Esophagus squamous epithelium (tissue), 5 donors: ENCODE data around the gene PTPN9. TPM values are rescaled to one million over a fixed set of nuclear protein-coding genes. Genes with fewer than 3 reads are reported as not detected.
"Not testable (repeated sequence)": the region's sequence is repeated elsewhere in the genome, so short reads cannot be mapped to it uniquely, and the experiment has no call there.

Experiments used
- DNase-seq: peaks from one replicate; lab custom pipeline; 2025; lab: John Stamatoyannopoulos, UW
- H3K27ac ChIP-seq, 4 donors: fragments of 200-600 bp; sonication (generic); one replicate each; pipeline ENCODE4 v1.5.1; 2016 to 2019; ENCODE audit warnings: mild to moderate bottlenecking in 1 of 4
- H3K27me3 ChIP-seq, 4 donors: fragments of 200-600 bp; sonication (generic); 1 replicate in 3 of 4; 2 replicates in 1 of 4; pipeline versions ENCODE4 v1.5.1 to v1.6.0; 2017 to 2021; ENCODE audit warnings: antibody characterized with exemption in 1 of 4
- H3K36me3 ChIP-seq, 3 donors: fragments of 200-600 bp; sonication (generic); one replicate each; pipeline ENCODE4 v1.5.1; 2016 to 2019
- H3K4me1 ChIP-seq, 3 donors: fragments of 200-600 bp; sonication (generic); one replicate each; pipeline ENCODE4 v1.5.1; 2017 to 2019
- H3K4me3 ChIP-seq, 4 donors: fragments of 200-600 bp; sonication (generic); 1 replicate in 3 of 4; 2 replicates in 1 of 4; pipeline ENCODE4 v1.5.1; 2016 to 2019; ENCODE audit warnings: mild to moderate bottlenecking in 2 of 4, moderate library complexity in 1 of 4
- H3K9me3 ChIP-seq, 3 donors: fragments of 200-600 bp; sonication (generic); one replicate each; pipeline ENCODE4 v1.5.1; 2016 to 2019
- POLR2A ChIP-seq, 4 donors: fragments of 450-650 bp; IDR thresholded peaks; one replicate each; pipeline ENCODE4 v1.6.1; 2017; ENCODE audit warnings: antibody characterized with exemption in 4 of 4, mild to moderate bottlenecking in 4 of 4, moderate library complexity in 3 of 4
- WGBS, 2 donors: methylation state at CpG; one replicate each; pipeline ENCODE4 v1.1.5; 2018; 5-methylcytosine and 5-hydroxymethylcytosine counted together
- intact Hi-C: fragments of 100-400 bp; cut with DNase I; formaldehyde crosslinking; loops from one replicate; pipeline ENCODE4 v1.15.0; 2022
- total RNA-seq, 4 donors: library from RNA; depleted of rRNA; stranded (reverse); fragments of >200 nt; gene quantifications; one replicate each; pipeline ENCODE4 v1.1.0, GENCODE V29; 2016
- TF ChIP-seq, protein P1 (sequence below), 6 experiments: fragments of 450-650 bp in 4 of 6; fragments of 200-600 bp in 2 of 6; sonication (generic) in 2 of 6; IDR thresholded peaks; one replicate each; pipeline ENCODE4 v1.5.1; 2016 to 2019; ENCODE audit warnings: antibody characterized with exemption in 6 of 6, mild to moderate bottlenecking in 4 of 6, moderate library complexity in 4 of 6
- donor health status: DM: yes; HTN: yes; CAD: no.

The PTPN9 gene
- total RNA-seq, 4 donors from 2014 or later = 4.9 to 13.5 (median 8.5) TPM

DNA sequence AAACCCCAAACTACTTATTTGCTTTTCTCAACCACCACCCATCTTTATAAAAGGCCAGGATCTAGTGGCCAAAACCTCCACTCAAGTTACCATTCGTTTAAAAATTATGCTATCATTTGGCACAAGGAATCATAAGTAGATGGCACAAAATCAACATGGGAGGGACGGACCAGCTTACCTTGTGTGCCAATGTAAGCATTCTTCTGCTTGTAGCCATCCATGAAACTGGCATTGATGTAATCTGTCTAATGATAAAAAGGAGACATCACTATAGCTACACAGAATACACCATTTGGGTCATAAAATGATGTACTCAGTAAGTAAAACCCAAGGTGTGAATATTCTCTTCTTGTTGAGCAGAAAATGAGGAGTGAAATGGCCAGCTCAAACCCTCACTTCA, 99.4 kb downstream of the PTPN9 start:
- H3K27ac ChIP-seq = no peak overlapping the region
- H3K27me3 ChIP-seq = no peaks in the 10 kb centered on the region
- WGBS, 2 donors = 66 to 80% methylated on average over 2 of the region's 2 CpGs
- H3K4me1 ChIP-seq = no peaks in the 10 kb centered on the region
- peaks cover 4 to 65% (median 9%) of the 10 kb centered on the region in 3 donors for H3K36me3 ChIP-seq
- H3K4me3 ChIP-seq = no peak overlapping the region
- TF ChIP-seq, protein P1, sequence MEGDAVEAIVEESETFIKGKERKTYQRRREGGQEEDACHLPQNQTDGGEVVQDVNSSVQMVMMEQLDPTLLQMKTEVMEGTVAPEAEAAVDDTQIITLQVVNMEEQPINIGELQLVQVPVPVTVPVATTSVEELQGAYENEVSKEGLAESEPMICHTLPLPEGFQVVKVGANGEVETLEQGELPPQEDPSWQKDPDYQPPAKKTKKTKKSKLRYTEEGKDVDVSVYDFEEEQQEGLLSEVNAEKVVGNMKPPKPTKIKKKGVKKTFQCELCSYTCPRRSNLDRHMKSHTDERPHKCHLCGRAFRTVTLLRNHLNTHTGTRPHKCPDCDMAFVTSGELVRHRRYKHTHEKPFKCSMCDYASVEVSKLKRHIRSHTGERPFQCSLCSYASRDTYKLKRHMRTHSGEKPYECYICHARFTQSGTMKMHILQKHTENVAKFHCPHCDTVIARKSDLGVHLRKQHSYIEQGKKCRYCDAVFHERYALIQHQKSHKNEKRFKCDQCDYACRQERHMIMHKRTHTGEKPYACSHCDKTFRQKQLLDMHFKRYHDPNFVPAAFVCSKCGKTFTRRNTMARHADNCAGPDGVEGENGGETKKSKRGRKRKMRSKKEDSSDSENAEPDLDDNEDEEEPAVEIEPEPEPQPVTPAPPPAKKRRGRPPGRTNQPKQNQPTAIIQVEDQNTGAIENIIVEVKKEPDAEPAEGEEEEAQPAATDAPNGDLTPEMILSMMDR (IDR thresholded peaks at IDR 0.05) = no peak
- TF ChIP-seq POLR2A (IDR thresholded peaks at IDR 0.05) = no peak
- DNase-seq = no peak
- intact Hi-C loops = no loop called here
- no peaks in the 10 kb centered on the region for H3K9me3 ChIP-seq

- H3K4me1 ChIP-seq, H3K4me3 ChIP-seq, H3K27me3 ChIP-seq, DNase-seq, H3K27ac ChIP-seq, intact Hi-C loops, H3K9me3 ChIP-seq: not testable (repeated sequence)
- peaks cover 4 to 83% (median 4%) of the 10 kb centered on the region in 3 donors for H3K36me3 ChIP-seq
- WGBS, 2 donors = 90 to 96% methylated on average over 5 of the region's 5 CpGs
Observed at GRCh38 chr15:75477094-75477493, 102.0 kb downstream of the PTPN9 start.

DNA sequence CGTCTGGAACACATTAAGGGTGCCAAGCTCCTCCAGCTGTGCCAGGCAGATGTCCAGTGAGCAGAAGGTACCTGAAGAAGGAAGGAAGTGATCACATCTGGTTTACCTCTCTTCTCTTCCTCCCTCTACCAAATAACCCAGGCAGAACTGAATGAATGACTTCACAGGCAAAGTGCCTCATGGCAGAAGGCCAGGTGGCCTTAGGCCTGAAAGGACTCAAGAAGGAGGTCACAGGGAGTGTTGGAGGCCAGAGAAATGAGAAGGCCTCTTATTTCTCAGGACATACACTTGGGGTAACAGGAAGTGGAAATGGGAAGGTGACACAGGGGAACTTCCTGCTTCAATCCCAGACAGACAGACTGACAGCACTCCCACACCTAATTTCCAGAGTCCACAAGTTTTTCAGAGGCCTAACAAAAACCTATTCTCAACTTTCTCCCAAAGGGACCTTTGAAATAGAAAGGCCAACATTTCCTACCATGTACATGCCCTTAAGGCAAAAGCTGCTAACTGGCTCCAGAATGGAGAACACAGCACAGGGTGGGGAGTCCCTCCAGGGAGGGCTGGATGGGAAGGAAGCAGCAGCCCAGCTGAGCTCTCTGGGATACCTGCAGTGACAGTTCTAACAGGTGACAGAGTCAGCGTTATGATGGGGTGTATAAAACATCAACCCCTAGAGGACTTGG, 110.1 kb downstream of the PTPN9 start:
- DNase-seq = no peak
- H3K36me3 ChIP-seq = peaks cover 9 to 95% (median 21%) of the 10 kb centered on the region in 3 donors
- TF ChIP-seq, protein P1 (IDR thresholded peaks at IDR 0.05) = no peak
- no peak for TF ChIP-seq POLR2A (IDR thresholded peaks at IDR 0.05)

GRCh38 chr15:75460646-75461045, 118.5 kb downstream of the PTPN9 start:
- intact Hi-C loops = no loop called here
- H3K36me3 ChIP-seq = peaks cover 0 to 12% (median 0%) of the 10 kb centered on the region in 3 donors
- 85 to 89% methylated on average over 4 of the region's 4 CpGs for WGBS, 2 donors

More for the DNA sequence above, 110.1 kb downstream of the PTPN9 start:
- intact Hi-C loops = no loop called here
- Histone ChIP-seq H3K27me3 (no peaks in the 10 kb centered on the region), H3K4me1 (no peaks in the 10 kb centered on the region), H3K27ac (no peak overlapping the region), H3K9me3 (no peaks in the 10 kb centered on the region), H3K4me3 (no peak overlapping the region)
- WGBS, 2 donors = 82 to 100% methylated on average over 1 to 2 of the region's 2 CpGs

GRCh38 chr15:75459581-75459980, 119.5 kb downstream of the PTPN9 start:
- H3K27ac ChIP-seq = no peak overlapping the region
- H3K36me3 ChIP-seq = peaks cover 0 to 3% (median 0%) of the 10 kb centered on the region in 3 donors
- 43 to 80% methylated on average over 1 of the region's 1 CpG for WGBS, 2 donors
- no peaks in the 10 kb centered on the region for H3K27me3 ChIP-seq
- intact Hi-C loops = no loop called here
- no peak for TF ChIP-seq POLR2A (IDR thresholded peaks at IDR 0.05)
- TF ChIP-seq, protein P1 (IDR thresholded peaks at IDR 0.05) = no peak
- DNase-seq = no peak
- H3K4me3 ChIP-seq = no peak overlapping the region
- H3K9me3 ChIP-seq = no peaks in the 10 kb centered on the region
- H3K4me1 ChIP-seq = peaks cover 0 to 15% (median 7%) of the 10 kb centered on the region in 3 donors

More at GRCh38 chr15:75460646-75461045, 118.5 kb downstream of the PTPN9 start:
- Histone ChIP-seq H3K27ac (no peak overlapping the region), H3K27me3 (no peaks in the 10 kb centered on the region), H3K4me3 (no peak overlapping the region), H3K4me1 (peaks cover 0 to 15% (median 7%) of the 10 kb centered on the region in 3 donors), H3K9me3 (no peaks in the 10 kb centered on the region)
- DNase-seq = no peak
- no peak for TF ChIP-seq POLR2A (IDR thresholded peaks at IDR 0.05)
- TF ChIP-seq, protein P1 (IDR thresholded peaks at IDR 0.05) = no peak
